HG02798 (cell line): Measurements from ENCODE around the gene ATR.
"Not testable (repeated sequence)": the region's sequence is repeated elsewhere in the genome, so short reads cannot be mapped to it uniquely, and the experiment has no call there.

Experiments used
- ATAC-seq: cut with Tn5 transposase; IDR thresholded peaks from one replicate; pipeline ENCODE4 v1.9.1; 2021; ENCODE audit warnings: mild to moderate bottlenecking; ENCODE audit not compliant: unreplicated experiment, poor library complexity

The ATR gene

DNA sequence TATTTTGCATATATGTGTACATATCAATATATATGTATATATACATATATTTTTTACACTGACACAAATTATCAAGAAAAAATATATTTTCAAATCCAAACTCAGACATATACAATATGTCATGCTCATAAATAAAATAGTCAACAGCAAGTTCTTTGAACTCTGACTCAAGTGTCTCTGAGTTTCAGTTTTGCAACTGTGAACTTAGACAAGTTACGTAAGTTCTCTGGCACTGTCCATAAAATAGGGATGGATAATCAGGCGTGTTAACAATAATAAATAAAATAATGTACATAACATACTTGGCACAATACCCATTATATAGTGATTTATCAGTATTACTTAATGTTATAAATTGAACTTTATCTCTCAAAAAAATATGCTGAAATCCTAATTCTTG, 118.6 kb downstream of the ATR start:
- no peak for ATAC-seq

DNA sequence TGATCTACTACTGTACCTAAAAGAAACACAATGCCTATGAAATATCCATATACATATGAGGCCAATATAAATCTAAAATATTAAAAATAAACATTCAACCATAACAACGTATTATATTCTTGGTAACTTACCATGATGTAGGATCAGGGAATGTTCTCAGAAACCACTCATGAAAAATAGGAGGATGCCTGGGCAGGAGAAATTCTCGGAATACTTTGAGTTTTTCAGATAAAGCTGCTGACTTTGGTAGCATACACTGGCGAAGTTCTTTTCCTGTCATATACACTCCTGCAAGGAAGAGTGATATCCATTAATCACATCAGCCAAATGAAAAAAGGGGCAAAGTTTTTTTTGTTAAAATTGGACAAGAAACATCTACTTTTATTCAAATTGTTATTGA, 119.4 kb downstream of the ATR start:
- no peak for ATAC-seq

DNA sequence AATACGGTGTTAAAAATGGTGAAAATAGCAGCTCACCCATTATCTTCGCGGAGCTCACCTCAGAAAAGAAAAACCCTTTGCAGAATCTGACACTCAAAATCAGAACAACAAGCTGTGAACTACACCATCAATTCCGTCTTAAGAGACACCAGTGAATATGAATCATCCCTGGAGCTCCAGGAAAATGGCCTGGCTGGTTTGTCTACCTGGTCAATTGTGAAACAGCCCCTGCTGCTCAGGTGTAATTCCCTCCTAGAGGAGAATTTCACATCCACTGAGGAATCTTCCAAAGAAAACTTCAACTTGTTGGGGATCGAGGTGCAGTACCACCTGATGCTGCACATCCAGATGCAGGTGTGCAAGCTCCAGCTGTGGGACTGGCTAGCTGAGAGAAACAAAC, 127.7 kb downstream of the ATR start:
- no peak for ATAC-seq

DNA sequence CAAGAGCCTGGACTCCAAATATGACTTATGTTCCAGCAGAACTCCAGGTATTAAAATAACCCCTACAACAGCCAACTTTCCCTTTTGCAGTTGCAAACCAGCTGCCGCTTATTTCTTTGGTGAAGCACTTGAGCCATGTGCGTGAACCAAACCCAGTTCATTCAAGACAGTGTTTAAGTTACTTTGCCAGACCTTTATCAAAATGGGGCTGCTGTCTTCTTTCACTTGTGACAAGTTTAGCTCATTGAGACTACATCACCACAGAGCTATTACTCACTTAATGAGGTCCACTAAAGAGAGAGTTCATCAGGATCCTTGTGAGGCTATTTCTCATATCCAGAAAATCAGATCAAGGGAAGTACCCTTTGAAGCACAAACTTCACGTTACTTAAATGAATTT, 128.3 kb downstream of the ATR start:
- no peak for ATAC-seq

- peak; percentile 94 for ATAC-seq
Measured at GRCh38 chr3:142447852-142448823, 130.4 kb downstream of the ATR start, which contains the start of gene XRN1. TSS of gene XRN1 (minus strand) at chr3:142448037. CDS start at chr3:142447944, 93 bp downstream.

DNA sequence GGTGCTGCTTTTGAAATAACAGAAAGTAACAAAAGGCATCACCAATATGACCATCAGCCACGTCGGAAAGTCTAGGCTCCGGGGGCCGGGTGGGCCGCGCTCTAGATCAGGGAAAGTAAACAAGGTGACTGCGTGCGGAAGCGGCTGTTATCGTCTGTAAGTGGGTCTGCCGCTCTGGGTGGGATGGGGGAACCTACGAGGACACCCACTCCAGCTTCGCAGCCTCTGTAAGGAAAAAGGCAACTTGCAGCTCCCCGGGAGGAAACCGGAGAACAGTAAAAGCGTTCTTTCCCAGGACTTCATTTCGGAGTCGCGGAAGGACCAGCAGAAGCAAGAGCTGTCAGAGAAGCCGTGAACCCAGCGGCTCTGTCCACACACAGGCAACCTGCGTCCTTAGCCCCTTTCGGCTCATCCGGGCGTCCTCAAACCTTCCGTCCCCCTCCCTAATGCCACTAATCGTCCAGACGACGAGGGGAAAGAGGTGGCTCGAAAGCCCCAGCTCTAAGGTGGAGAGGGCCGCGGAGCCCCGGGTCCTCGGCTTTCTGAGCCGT, 131.2 kb downstream of the ATR start:
- peak; percentile 26 for ATAC-seq

GRCh38 chr3:142445816-142446254, 132.7 kb downstream of the ATR start:
- ATAC-seq = peak; percentile 46

DNA sequence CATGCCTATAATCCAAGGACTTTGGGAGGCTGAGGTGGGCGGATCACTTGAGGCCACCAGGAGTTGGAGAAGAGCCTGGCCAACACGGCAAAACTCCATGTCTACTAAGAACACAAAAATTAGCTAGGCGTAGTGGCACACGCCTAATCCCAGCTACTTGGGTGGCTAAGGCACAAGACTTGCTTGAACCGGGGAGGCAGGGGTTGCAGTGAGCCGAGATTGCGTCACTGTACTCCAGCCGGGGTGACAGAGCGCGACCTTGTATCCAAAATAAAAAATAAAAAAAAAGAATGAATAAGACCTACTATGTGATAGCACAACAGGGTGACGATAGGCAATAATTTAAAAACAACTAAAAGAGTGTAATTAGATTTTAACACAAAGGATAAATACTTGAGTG, 134.2 kb downstream of the ATR start:
- ATAC-seq = no peak

- not testable (repeated sequence) for ATAC-seq
Measured at GRCh38 chr3:142443060-142443459, 135.5 kb downstream of the ATR start.

- not testable (repeated sequence) for ATAC-seq
Measured at GRCh38 chr3:142439499-142440220, 138.9 kb downstream of the ATR start.

DNA sequence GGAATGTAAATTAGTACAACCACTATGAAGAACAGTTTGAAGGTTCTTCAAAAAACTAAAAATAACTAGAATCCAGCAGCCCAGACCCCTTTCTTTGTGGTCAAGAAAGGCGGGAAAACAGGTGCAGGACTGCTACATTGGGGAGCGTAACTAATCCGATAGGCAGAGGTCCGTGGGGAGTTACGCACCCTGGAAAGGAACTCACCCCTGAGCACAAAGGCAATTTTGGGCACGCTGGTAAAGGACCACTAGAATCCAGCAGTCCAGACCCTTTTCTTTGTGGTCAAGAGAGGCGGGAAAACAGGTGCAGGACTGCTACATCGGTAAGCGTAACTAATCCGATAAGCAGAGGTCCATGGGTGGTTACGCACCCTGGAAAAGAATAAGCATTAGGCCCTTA, 140.4 kb downstream of the ATR start:
- ATAC-seq = not testable (repeated sequence)

- no peak for ATAC-seq
Measured at GRCh38 chr3:142436951-142437585, 141.5 kb downstream of the ATR start.

- no peak for ATAC-seq
Measured at GRCh38 chr3:142434503-142434902, 144.0 kb downstream of the ATR start.

DNA sequence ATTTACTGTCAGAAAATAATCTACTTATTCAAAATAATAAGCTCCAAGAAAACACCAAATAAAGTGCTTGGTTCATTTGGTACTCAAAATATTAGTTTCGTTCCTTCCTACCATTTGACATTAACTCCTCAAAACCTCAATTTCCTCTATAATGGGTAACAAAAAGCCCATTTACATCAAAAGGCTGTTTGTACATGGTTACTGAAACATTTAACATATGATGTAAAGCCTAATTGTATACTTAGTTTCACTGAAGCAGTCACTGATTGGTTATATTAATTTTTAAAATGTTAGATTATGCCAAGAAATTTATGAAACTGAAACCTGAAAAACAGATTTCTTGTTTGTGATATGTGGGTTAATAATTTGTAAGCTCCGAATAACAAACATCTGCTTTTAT, 145.4 kb downstream of the ATR start:
- ATAC-seq = no peak

- no peak for ATAC-seq
Measured at GRCh38 chr3:142429582-142429981, 149.0 kb downstream of the ATR start.

DNA sequence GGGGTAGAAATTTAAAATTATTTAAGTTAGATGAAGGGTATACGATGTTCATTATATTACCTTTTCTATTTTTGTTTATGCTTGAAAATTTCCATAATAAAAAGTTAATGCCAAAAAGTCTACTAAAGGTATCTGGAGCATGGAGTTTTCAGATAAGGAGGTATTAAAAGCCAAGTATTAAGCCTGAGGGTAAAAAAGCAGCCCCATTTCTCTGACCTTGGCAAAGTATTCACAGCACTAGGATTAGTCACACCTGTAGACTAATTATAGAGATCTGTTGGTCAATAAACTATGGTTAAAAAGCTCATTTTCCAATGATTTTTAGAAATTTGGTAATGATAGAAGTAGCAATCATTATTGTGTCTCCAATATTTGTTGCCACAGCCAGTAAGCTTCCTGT, 153.8 kb downstream of the ATR start:
- no peak for ATAC-seq

GRCh38 chr3:142418926-142419592, 159.5 kb downstream of the ATR start:
- no peak for ATAC-seq

DNA sequence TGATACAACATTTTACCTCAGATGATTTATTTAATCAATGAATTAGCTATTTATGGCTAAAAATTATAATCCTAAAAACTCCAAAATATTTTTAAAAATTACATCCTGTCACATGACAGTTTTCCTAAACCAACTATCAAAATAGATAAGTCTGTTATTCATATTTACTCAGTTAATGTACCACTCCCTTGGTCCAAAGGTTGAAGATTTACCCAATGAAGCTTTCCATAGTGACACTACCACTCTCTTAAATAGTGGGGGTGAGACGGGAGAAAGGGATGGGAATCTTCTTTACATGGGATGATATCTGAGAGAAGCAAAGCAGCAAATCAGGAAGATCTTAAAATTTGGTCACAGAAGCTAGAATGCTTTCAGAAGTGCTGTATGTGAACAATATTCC, 161.2 kb downstream of the ATR start:
- ATAC-seq = no peak

- ATAC-seq = not testable (repeated sequence)
Measured at GRCh38 chr3:142400537-142400936, 178.0 kb downstream of the ATR start.
